PC-3 (cell line): Measurements from ENCODE around the gene LIG4. TPM values are rescaled to one million over a fixed set of nuclear protein-coding genes. Genes with fewer than 3 reads are reported as not detected.
A peak's percentile ranks its signal among the peaks of the same experiment; 100 is the strongest.

Experiments
- ATAC-seq: fragments of 200-7000 bp; cut with Tn5 transposase; 2 replicates; pipeline ENCODE4 v1.9.1; 2020; ENCODE audit warnings: mild to moderate bottlenecking, moderate library complexity
- BruUV-seq: library from RNA; stranded (reverse); fragments of 400-500 nt; replicated peaks from 2 replicates; lab custom pipeline; 2021; lab: Mats Ljungman, UMichigan
- CTCF ChIA-PET: fragments of 300-600 bp; sonication (Branson Sonifier 250); formaldehyde crosslinking; loops from one replicate; lab custom pipeline; 2022; ENCODE audit warnings: antibody characterized with exemption; lab: Charles Lee
- POLR2A ChIA-PET: fragments of 300-600 bp; sonication (Branson Sonifier 250); formaldehyde crosslinking; loops from one replicate; lab custom pipeline; 2022; ENCODE audit warnings: antibody characterized with exemption; ENCODE audit not compliant: unreplicated experiment; lab: Charles Lee
- DNase-seq: peaks from one replicate; pipeline ENCODE4 v3.0.0-alpha.2; 2015
- H2AFZ ChIP-seq: fragments of 300-600 bp; sonication (generic); 2 replicates; pipeline ENCODE4 v1.6.0; 2016; ENCODE audit warnings: antibody characterized with exemption, low read length
- H3F3A ChIP-seq: fragments of 300-600 bp; sonication (generic); one replicate; pipeline ENCODE4 v1.6.0; 2017; ENCODE audit warnings: antibody characterized with exemption, low read length, control low read depth, mild to moderate bottlenecking; ENCODE audit not compliant: unreplicated experiment
- H3K27ac ChIP-seq: fragments of 300-600 bp; sonication (generic); 2 replicates; pipeline ENCODE4 v1.5.1; 2016; ENCODE audit warnings: mild to moderate bottlenecking, low read length
- H3K27me3 ChIP-seq: fragments of 300-600 bp; sonication (generic); 2 replicates; pipeline ENCODE4 v1.6.1; 2016; ENCODE audit warnings: low read length, mixed read lengths
- H3K36me3 ChIP-seq: fragments of 300-600 bp; sonication (generic); 2 replicates; pipeline ENCODE4 v1.6.1; 2016; ENCODE audit warnings: low read depth, mixed run types, low read length, mixed read lengths
- H3K4me1 ChIP-seq: fragments of 300-600 bp; sonication (generic); 2 replicates; pipeline ENCODE4 v1.5.1; 2016; ENCODE audit warnings: low read length; ENCODE audit not compliant: insufficient read depth
- H3K4me2 ChIP-seq: fragments of 300-600 bp; sonication (generic); 2 replicates; pipeline ENCODE4 v1.6.0; 2016; ENCODE audit warnings: low read length
- H3K4me3 ChIP-seq: fragments of 300-600 bp; sonication (generic); 2 replicates; pipeline ENCODE4 v1.5.1; 2016; ENCODE audit warnings: mild to moderate bottlenecking, low read length, mixed read lengths
- H3K79me2 ChIP-seq: fragments of 300-600 bp; sonication (generic); 2 replicates; pipeline ENCODE4 v1.6.1; 2017; ENCODE audit warnings: low read length, mixed read lengths
- H3K9ac ChIP-seq: fragments of 300-600 bp; sonication (generic); 2 replicates; pipeline ENCODE4 v1.6.0; 2016; ENCODE audit warnings: mild to moderate bottlenecking, low read length
- H3K9me2 ChIP-seq: fragments of 300-600 bp; sonication (generic); replicated peaks from 2 replicates; pipeline ENCODE4 v1.6.1; 2016; ENCODE audit warnings: mixed run types, low read length, mixed read lengths
- H3K9me3 ChIP-seq: fragments of 300-600 bp; sonication (generic); 2 replicates; pipeline ENCODE4 v1.6.1; 2016; ENCODE audit warnings: low read length, mixed read lengths
- H4K20me1 ChIP-seq: fragments of 300-600 bp; sonication (generic); 2 replicates; pipeline ENCODE4 v1.6.1; 2016; ENCODE audit warnings: low read length, mixed read lengths
- CTCF ChIP-seq: fragments of 300-600 bp; sonication (generic); conservative IDR thresholded peaks from 2 replicates; pipeline ENCODE4 v1.5.1; 2017; ENCODE audit warnings: antibody characterized with exemption, low read depth, mild to moderate bottlenecking, low read length
- EZH2 ChIP-seq: fragments of 300-600 bp; sonication (generic); IDR thresholded peaks from one replicate; pipeline ENCODE4 v1.6.1; 2017; ENCODE audit warnings: antibody characterized with exemption, mild to moderate bottlenecking, low read length; ENCODE audit not compliant: unreplicated experiment
- EZH2phosphoT487 ChIP-seq: fragments of 300-600 bp; sonication (generic); IDR thresholded peaks from 2 replicates; pipeline ENCODE4 v1.6.1; 2018; ENCODE audit warnings: mild to moderate bottlenecking, antibody characterized with exemption, low read length, borderline replicate concordance
- intact Hi-C: fragments of 100-400 bp; cut with micrococcal nuclease; formaldehyde crosslinking; loops from 2 replicates; pipeline ENCODE4 v1.9.0; 2023
- total RNA-seq: library from RNA; depleted of rRNA; stranded (reverse); fragments of >200 nt; gene quantifications from 2 replicates; pipeline ENCODE4 v1.2.3, GENCODE V29; 2014

LIG4 gene
- total RNA-seq, 1 experiment from 2014 or later = 5.4 TPM

- H3K27me3 ChIP-seq = no peaks in the 10 kb centered on the region
- ATAC-seq (0 out of 2 replicates have a peak, but pooled peaks have one; percentile 7), DNase-seq (peak; percentile 19)
- peaks cover 30% of the 10 kb centered on the region for H3K79me2 ChIP-seq
- no peaks in the 10 kb centered on the region for H3K9me2 ChIP-seq
- ChIA-PET CTCF (no interaction called here), POLR2A (interaction anchor here (0.6 kb wide), 2 partner anchors 54 to 1016 kb away, joined by 5 to 6 read pairs; no protein-coding TSS in a partner anchor)
- H3K4me1 ChIP-seq = peaks cover 19% of the 10 kb centered on the region; the same call in 1 of the 2 replicates
- H3K36me3 ChIP-seq = no peaks in the 10 kb centered on the region
- no peak overlapping the region for H3K9ac ChIP-seq
- peak overlapping the region; percentile 91 for H3K4me2 ChIP-seq
- no TSS peak for BruUV-seq
- no peak overlapping the region for H3K27ac ChIP-seq
- no peaks in the 10 kb centered on the region for H3K9me3 ChIP-seq
- H2AFZ ChIP-seq = peak overlapping the region; percentile 80
- intact Hi-C loops = loop anchor here (5.0 to 10.0 kb wide), 2 partner anchors 332 to 350 kb away; a partner anchor contains a TSS
- peak overlapping the region; percentile 68 for H3K4me3 ChIP-seq
- H3F3A ChIP-seq = no peaks in the 10 kb centered on the region
- no peak for TF ChIP-seq CTCF
- no peak for TF ChIP-seq EZH2
- TF ChIP-seq EZH2phosphoT487 = no peak
- H4K20me1 ChIP-seq = no peaks in the 10 kb centered on the region
Measured at GRCh38 chr13:108214441-108215271, 680 bp downstream of the LIG4 start.

GRCh38 chr13:108213946-108214345 lies 1.4 kb downstream of the LIG4 start:
- BruUV-seq = no TSS peak

More at GRCh38 chr13:108213946-108214345, 1.4 kb downstream of the LIG4 start:
- no peaks in the 10 kb centered on the region for H3F3A ChIP-seq
- CTCF ChIA-PET = no interaction called here
- no peak for TF ChIP-seq EZH2phosphoT487
- no peak for TF ChIP-seq CTCF
- no peak for TF ChIP-seq EZH2
- no peak overlapping the region for H3K27ac ChIP-seq
- no peaks in the 10 kb centered on the region for H4K20me1 ChIP-seq
- no peaks in the 10 kb centered on the region for H3K36me3 ChIP-seq
- DNase-seq (peak; percentile 49), ATAC-seq (no peak)
- peak overlapping the region; percentile 80; the same call in 1 of the 2 replicates for H2AFZ ChIP-seq
- peak overlapping the region; percentile 68 for H3K4me3 ChIP-seq
- H3K4me1 ChIP-seq = peaks cover 16% of the 10 kb centered on the region; the same call in 1 of the 2 replicates
- no peak overlapping the region for H3K9ac ChIP-seq
- H3K27me3 ChIP-seq = no peaks in the 10 kb centered on the region
- POLR2A ChIA-PET = interaction anchor here (0.6 kb wide), 1 partner anchor 1017 kb away, joined by 6 read pairs; no protein-coding TSS in a partner anchor
- H3K79me2 ChIP-seq = peaks cover 23% of the 10 kb centered on the region
- intact Hi-C loops = loop anchor here (10.0 kb wide), 1 partner anchor 349 kb away; a partner anchor contains a TSS
- H3K9me2 ChIP-seq = no peaks in the 10 kb centered on the region
- H3K9me3 ChIP-seq = no peaks in the 10 kb centered on the region
- peak overlapping the region; percentile 91 for H3K4me2 ChIP-seq
